Small intestine (tissue), 7 donors: ENCODE data around the gene DDX42. TPM values are rescaled to one million over a fixed set of nuclear protein-coding genes. Genes with fewer than 3 reads are reported as not detected.
A peak's percentile ranks its signal among the peaks of the same experiment; 100 is the strongest.

Source experiments
- DNase-seq, 2 donors: peaks; one replicate each; pipeline versions ENCODE4 v3.0.0 to v3.0.0-alpha.2; 2013
- FAIRE-seq: peaks from 2 replicates; lab custom pipeline; 2012; peaks lifted over from hg19 to GRCh38; lab: Jason Lieb, UNC
- H3K27ac ChIP-seq, 3 donors: one replicate each; pipeline ENCODE4 v1.5.1; 2013; ENCODE audit warnings: low read length in 2 of 3, mild to moderate bottlenecking in 2 of 3, control low read depth in 1 of 3, inconsistent platforms in 1 of 3, low read depth in 1 of 3, moderate library complexity in 1 of 3
- H3K27me3 ChIP-seq, 3 donors: one replicate each; pipeline ENCODE4 v1.6.1; 2013; ENCODE audit warnings: low read length in 3 of 3, inconsistent platforms in 1 of 3; ENCODE audit not compliant: control insufficient read depth in 3 of 3, insufficient read depth in 3 of 3
- H3K36me3 ChIP-seq, 3 donors: one replicate each; pipeline ENCODE4 v1.6.1; 2013; ENCODE audit warnings: low read length in 3 of 3, inconsistent platforms in 1 of 3, low read depth in 1 of 3, mild to moderate bottlenecking in 1 of 3, moderate library complexity in 1 of 3; ENCODE audit not compliant: control insufficient read depth in 3 of 3, insufficient read depth in 2 of 3
- H3K4me1 ChIP-seq, 3 donors: one replicate each; pipeline ENCODE4 v1.6.1; 2013; ENCODE audit warnings: low read length in 2 of 3, inconsistent platforms in 1 of 3, low read depth in 1 of 3, mild to moderate bottlenecking in 1 of 3, moderate library complexity in 1 of 3; ENCODE audit not compliant: control insufficient read depth in 3 of 3, insufficient read depth in 2 of 3
- H3K4me3 ChIP-seq, 3 donors: one replicate each; pipeline ENCODE4 v1.5.1; 2013; ENCODE audit warnings: low read length in 3 of 3, control low read depth in 1 of 3, inconsistent platforms in 1 of 3, low read depth in 1 of 3, mild to moderate bottlenecking in 1 of 3, moderate library complexity in 1 of 3
- H3K9me3 ChIP-seq, 2 donors: one replicate each; pipeline ENCODE4 v1.6.1; 2013; ENCODE audit warnings: low read depth in 1 of 2, low read length in 1 of 2; ENCODE audit not compliant: control insufficient read depth in 2 of 2, insufficient read depth in 1 of 2
- WGBS, 3 donors: extraction: QIAGEN DNeasy Blood & Tissue Kit; methylation state at CpG; one replicate each; pipeline ENCODE4 v1.1.7; 2013; 5-methylcytosine and 5-hydroxymethylcytosine counted together
- polyA plus RNA-seq, 4 donors: library from polyadenylated mRNA; stranded (reverse) in 3 of 4; unstranded in 1 of 4; fragments of 200-250 nt in 3 of 4; fragments of 120-200 nt in 1 of 4; gene quantifications; one replicate each; pipeline versions ENCODE4 v1.2.1 to v1.2.3, GENCODE V29; 2013
- donor health status: healthy with polysubstance abuse.
- donor health status: control.
- donor health status: control.
- donor health status: Bipolar disorder and iron deficiency.
- donor health status: healthy.

The DDX42 gene
- polyA plus RNA-seq, 4 donors, result 43.5 to 128 (median 51.6) TPM

- FAIRE-seq, result no peak
- 85 to 93% (median 86%) methylated on average over 1 of the region's 1 CpG for WGBS, 3 donors
- peaks cover 21 to 58% (median 23%) of the 10 kb centered on the region in 3 donors for H3K36me3 ChIP-seq
Observed at GRCh38 chr17:63752707-63753106, 21.3 kb upstream of the DDX42 start.

GRCh38 chr17:63753215-63753614, 20.8 kb upstream of the DDX42 start:
- H3K4me1 ChIP-seq, result peaks cover 0 to 5% (median 0%) of the 10 kb centered on the region in 3 donors
- FAIRE-seq, result no peak
- H3K4me3 ChIP-seq, result no peak overlapping the region
- H3K27ac ChIP-seq, result no peak overlapping the region
- WGBS, 3 donors, result 84 to 90% (median 87%) methylated on average over 1 of the region's 1 CpG
- peaks cover 19 to 58% (median 27%) of the 10 kb centered on the region in 3 donors for H3K36me3 ChIP-seq
- H3K27me3 ChIP-seq, result no peaks in the 10 kb centered on the region
- no peak for DNase-seq
- no peaks in the 10 kb centered on the region for H3K9me3 ChIP-seq

More at GRCh38 chr17:63752707-63753106, 21.3 kb upstream of the DDX42 start:
- no peak for DNase-seq
- Histone ChIP-seq H3K9me3 (no peaks in the 10 kb centered on the region), H3K4me1 (peaks cover 0 to 5% (median 0%) of the 10 kb centered on the region in 3 donors), H3K27ac (no peak overlapping the region), H3K4me3 (no peak overlapping the region), H3K27me3 (no peaks in the 10 kb centered on the region)

GRCh38 chr17:63754046-63754445, 19.9 kb upstream of the DDX42 start:
- Histone ChIP-seq H3K4me3 (no peak overlapping the region), H3K27me3 (no peaks in the 10 kb centered on the region), H3K27ac (no peak overlapping the region), H3K36me3 (peaks cover 19 to 51% (median 27%) of the 10 kb centered on the region in 3 donors), H3K4me1 (peaks cover 0 to 5% (median 0%) of the 10 kb centered on the region in 3 donors), H3K9me3 (no peaks in the 10 kb centered on the region)
- 98 to 100% (median 99%) methylated on average over 3 of the region's 3 CpGs for WGBS, 3 donors
- DNase-seq (no peak), FAIRE-seq (no peak)

GRCh38 chr17:63758428-63758827, 15.5 kb upstream of the DDX42 start:
- DNase-seq, result no peak
- peaks cover 18 to 46% (median 25%) of the 10 kb centered on the region in 3 donors for H3K36me3 ChIP-seq
- no peak overlapping the region for H3K27ac ChIP-seq
- no peaks in the 10 kb centered on the region for H3K9me3 ChIP-seq
- H3K4me3 ChIP-seq, result no peak overlapping the region
- peaks cover 0 to 8% (median 0%) of the 10 kb centered on the region in 3 donors for H3K4me1 ChIP-seq
- no peaks in the 10 kb centered on the region for H3K27me3 ChIP-seq
- FAIRE-seq, result no peak
- WGBS, 3 donors, result 78 to 86% (median 85%) methylated on average over 2 of the region's 2 CpGs

- H3K36me3 ChIP-seq, result peaks cover 11 to 34% (median 19%) of the 10 kb centered on the region in 3 donors
Observed at GRCh38 chr17:63760771-63761539, 13.0 kb upstream of the DDX42 start.

GRCh38 chr17:63762161-63763078, 11.6 kb upstream of the DDX42 start:
- DNase-seq, result peak; percentile 59 to 67
- WGBS, 3 donors, result 18 to 51% (median 34%) methylated on average over 5 of the region's 5 CpGs
- no peak for FAIRE-seq
- no peaks in the 10 kb centered on the region for H3K27me3 ChIP-seq
- peak overlapping the region in 1 of 3 donors; percentile 41 for H3K27ac ChIP-seq
- H3K4me1 ChIP-seq, result peaks cover 0 to 8% (median 0%) of the 10 kb centered on the region in 3 donors
- H3K36me3 ChIP-seq, result peaks cover 7 to 26% (median 13%) of the 10 kb centered on the region in 3 donors
- no peak overlapping the region for H3K4me3 ChIP-seq
- no peaks in the 10 kb centered on the region for H3K9me3 ChIP-seq

More at GRCh38 chr17:63760771-63761539, 13.0 kb upstream of the DDX42 start:
- Histone ChIP-seq H3K27me3 (no peaks in the 10 kb centered on the region), H3K9me3 (no peaks in the 10 kb centered on the region), H3K4me3 (no peak overlapping the region), H3K27ac (peak overlapping the region in 1 of 3 donors; percentile 53), H3K4me1 (peaks cover 0 to 8% (median 0%) of the 10 kb centered on the region in 3 donors)
- FAIRE-seq, result no peak
- WGBS, 3 donors, result 74 to 93% (median 90%) methylated on average over 10 of the region's 10 CpGs
- DNase-seq, result no peak

- H3K27me3 ChIP-seq, result no peaks in the 10 kb centered on the region
- DNase-seq (no peak), FAIRE-seq (no peak)
- H3K27ac ChIP-seq, result no peak overlapping the region
- 70 to 80% (median 79%) methylated on average over 4 of the region's 4 CpGs for WGBS, 3 donors
- no peaks in the 10 kb centered on the region for H3K9me3 ChIP-seq
- H3K36me3 ChIP-seq, result peaks cover 7 to 24% (median 10%) of the 10 kb centered on the region in 3 donors
- H3K4me1 ChIP-seq, result peaks cover 0 to 8% (median 3%) of the 10 kb centered on the region in 3 donors
- no peak overlapping the region for H3K4me3 ChIP-seq
Observed at GRCh38 chr17:63764716-63765115, 9.3 kb upstream of the DDX42 start.

- FAIRE-seq, result no peak
- Histone ChIP-seq H3K4me3 (no peak overlapping the region), H3K36me3 (peaks cover 3 to 24% (median 4%) of the 10 kb centered on the region in 3 donors), H3K4me1 (peaks cover 0 to 3% (median under 1%) of the 10 kb centered on the region in 3 donors), H3K9me3 (no peaks in the 10 kb centered on the region), H3K27me3 (no peaks in the 10 kb centered on the region), H3K27ac (no peak overlapping the region)
- no peak for DNase-seq
Observed at GRCh38 chr17:63766754-63767153, 7.2 kb upstream of the DDX42 start.
